IMR-90 (cell line): ENCODE data around the gene LRPAP1. TPM values are rescaled to one million over a fixed set of nuclear protein-coding genes. Genes with fewer than 3 reads are reported as not detected.

Experiments
- ATAC-seq: fragments of 200-7000 bp; cut with Tn5 transposase; 2 replicates; pipeline ENCODE4 v1.9.1; 2020; ENCODE audit warnings: low read depth, mild to moderate bottlenecking, moderate library complexity
- BruUV-seq: library from RNA; stranded (reverse); fragments of 400-500 nt; replicated peaks from 2 replicates; lab custom pipeline; 2021; lab: Mats Ljungman, UMichigan
- CTCF ChIA-PET: fragments of 300-600 bp; formaldehyde crosslinking; extraction: SDS; loops from one replicate; lab custom pipeline; 2021; ENCODE audit warnings: antibody characterized with exemption; lab: Yijun Ruan, JAX
- POLR2A ChIA-PET: fragments of 300-600 bp; sonication (Branson Sonifier 250); formaldehyde crosslinking; loops from one replicate; lab custom pipeline; 2022; ENCODE audit warnings: antibody characterized with exemption; ENCODE audit not compliant: unreplicated experiment; lab: Charles Lee
- DNase-seq: peaks from one replicate; pipeline ENCODE4 v3.0.0; 2013
- H2AFZ ChIP-seq: replicated peaks from 2 replicates; pipeline ENCODE3; 2013; ENCODE audit warnings: low read length, mild to moderate bottlenecking; ENCODE audit not compliant: poor library complexity
- H2AK5ac ChIP-seq: 2 replicates; pipeline ENCODE4 v1.6.1; 2013; ENCODE audit warnings: low read depth, low read length, inconsistent platforms
- H2AK9ac ChIP-seq: replicated peaks from 2 replicates; pipeline ENCODE3; 2013; ENCODE audit warnings: mild to moderate bottlenecking, low read depth, low read length, moderate library complexity; ENCODE audit not compliant: poor library complexity
- H2BK120ac ChIP-seq: 2 replicates; pipeline ENCODE4 v1.6.1; 2013; ENCODE audit warnings: low read depth, low read length, inconsistent platforms
- H2BK15ac ChIP-seq: 3 replicates; pipeline ENCODE4 v1.6.1; 2013; ENCODE audit warnings: low read depth, low read length, inconsistent platforms
- H2BK20ac ChIP-seq: 2 replicates; pipeline ENCODE4 v1.6.1; 2013; ENCODE audit warnings: low read depth, mild to moderate bottlenecking, inconsistent platforms, low read length, moderate library complexity
- H2BK5ac ChIP-seq: 2 replicates; pipeline ENCODE4 v1.6.1; 2013; ENCODE audit warnings: mild to moderate bottlenecking, low read depth, low read length, inconsistent platforms; ENCODE audit not compliant: poor library complexity, severe bottlenecking
- H3K14ac ChIP-seq: replicated peaks from 2 replicates; pipeline ENCODE4 v1.6.1; 2013; ENCODE audit warnings: low read depth, low read length, inconsistent platforms
- H3K18ac ChIP-seq: 2 replicates; pipeline ENCODE4 v1.6.1; 2013; ENCODE audit warnings: low read depth, low read length, control low read depth
- H3K23ac ChIP-seq: 2 replicates; pipeline ENCODE4 v1.6.1; 2013; ENCODE audit warnings: low read depth, low read length, inconsistent platforms
- H3K27ac ChIP-seq: 2 replicates; pipeline ENCODE4 v1.5.1; 2013; ENCODE audit warnings: mild to moderate bottlenecking, control low read depth, low read length; ENCODE audit not compliant: insufficient read depth
- H3K27me3 ChIP-seq: 2 replicates; pipeline ENCODE4 v1.6.1; 2013; ENCODE audit warnings: low read length; ENCODE audit not compliant: control insufficient read depth, insufficient read depth
- H3K36me3 ChIP-seq: 2 replicates; pipeline ENCODE4 v1.6.1; 2013; ENCODE audit warnings: low read length, mixed read lengths; ENCODE audit not compliant: control insufficient read depth, insufficient read depth
- H3K4ac ChIP-seq: 2 replicates; pipeline ENCODE4 v1.6.1; 2013; ENCODE audit warnings: low read depth, low read length, inconsistent platforms
- H3K4me1 ChIP-seq: 2 replicates; pipeline ENCODE4 v1.6.1; 2013; ENCODE audit warnings: low read length, mixed read lengths; ENCODE audit not compliant: control insufficient read depth, insufficient read depth
- H3K4me2 ChIP-seq: 2 replicates; pipeline ENCODE4 v1.6.1; 2013; ENCODE audit warnings: low read depth, mild to moderate bottlenecking, control low read depth, low read length, moderate library complexity
- H3K4me3 ChIP-seq: 2 replicates; pipeline ENCODE4 v1.5.1; 2013; ENCODE audit warnings: low read depth, mild to moderate bottlenecking, control low read depth, low read length, moderate library complexity; ENCODE audit not compliant: insufficient read depth
- H3K56ac ChIP-seq: 2 replicates; pipeline ENCODE4 v1.6.1; 2013; ENCODE audit warnings: low read length, inconsistent platforms; ENCODE audit not compliant: insufficient read depth; ENCODE audit errors: extremely low read depth
- H3K79me1 ChIP-seq, 2 experiments: 2 replicates each; pipeline ENCODE4 v1.6.1; 2013; ENCODE audit warnings: low read length in 2 of 2, inconsistent platforms in 1 of 2, low read depth in 1 of 2
- H3K9ac ChIP-seq: 2 replicates; pipeline ENCODE4 v1.6.1; 2013; ENCODE audit warnings: low read depth, low read length, control low read depth
- H3K9me1 ChIP-seq: 2 replicates; pipeline ENCODE4 v1.6.1; 2013; ENCODE audit warnings: low read length, inconsistent platforms; ENCODE audit not compliant: insufficient read depth
- H3K9me3 ChIP-seq: 2 replicates; pipeline ENCODE4 v1.6.1; 2013; ENCODE audit warnings: low read length; ENCODE audit not compliant: control insufficient read depth, insufficient read depth
- H4K20me1 ChIP-seq: 2 replicates; pipeline ENCODE4 v1.6.1; 2013; ENCODE audit warnings: low read length, inconsistent platforms; ENCODE audit not compliant: insufficient read depth
- H4K5ac ChIP-seq: 2 replicates; pipeline ENCODE4 v1.6.1; 2013; ENCODE audit warnings: mild to moderate bottlenecking, low read depth, low read length, control low read depth
- H4K8ac ChIP-seq, 2 experiments: 2 replicates each; pipeline ENCODE4 v1.6.1; 2013; ENCODE audit warnings: low read depth in 2 of 2, low read length in 2 of 2, control low read depth in 1 of 2, inconsistent platforms in 1 of 2
- H4K91ac ChIP-seq: 2 replicates; pipeline ENCODE4 v1.6.1; 2013; ENCODE audit warnings: low read depth, low read length, inconsistent platforms; ENCODE audit not compliant: insufficient read depth
- BHLHE40 ChIP-seq: fragments of 150-350 bp; IDR thresholded peaks from 2 replicates; pipeline ENCODE4 v1.6.1; 2016; ENCODE audit warnings: mild to moderate bottlenecking, low read depth, low read length
- CEBPB ChIP-seq: IDR thresholded peaks from 2 replicates; pipeline ENCODE4 v1.6.1; 2012; ENCODE audit warnings: low read depth, low read length, improper control_type of control experiment
- CHD1 ChIP-seq: IDR thresholded peaks from 2 replicates; pipeline ENCODE4 v1.6.1; 2012; ENCODE audit warnings: low read depth, low read length, improper control_type of control experiment
- FOS ChIP-seq: fragments of 150-350 bp; IDR thresholded peaks from 2 replicates; pipeline ENCODE4 v1.6.1; 2016; ENCODE audit warnings: low read depth, low read length
- MAFK ChIP-seq: IDR thresholded peaks from 2 replicates; pipeline ENCODE4 v1.6.1; 2012; ENCODE audit warnings: low read depth, low read length, improper control_type of control experiment
- MAZ ChIP-seq: IDR thresholded peaks from 2 replicates; pipeline ENCODE4 v1.6.1; 2012; ENCODE audit warnings: low read depth, mild to moderate bottlenecking, low read length, improper control_type of control experiment, moderate library complexity, borderline replicate concordance
- MXI1 ChIP-seq: IDR thresholded peaks from 2 replicates; pipeline ENCODE4 v1.6.1; 2012; ENCODE audit warnings: low read depth, mild to moderate bottlenecking, low read length, moderate library complexity, borderline replicate concordance
- NFE2L2 ChIP-seq: fragments of 150-350 bp; IDR thresholded peaks from 2 replicates; pipeline ENCODE4 v1.6.1; 2016; ENCODE audit warnings: low read depth, mild to moderate bottlenecking, low read length
- POLR2A ChIP-seq: IDR thresholded peaks from 2 replicates; pipeline ENCODE4 v1.6.1; 2012; ENCODE audit warnings: mild to moderate bottlenecking, low read depth, low read length
- RAD21 ChIP-seq: IDR thresholded peaks from 2 replicates; pipeline ENCODE4 v1.6.1; 2012; ENCODE audit warnings: low read length, improper control_type of control experiment
- RCOR1 ChIP-seq: IDR thresholded peaks from 2 replicates; pipeline ENCODE4 v1.6.1; 2012; ENCODE audit warnings: mild to moderate bottlenecking, low read length, improper control_type of control experiment; ENCODE audit not compliant: insufficient replicate concordance
- RFX5 ChIP-seq: IDR thresholded peaks from 2 replicates; pipeline ENCODE4 v1.8.0; 2012; ENCODE audit warnings: low read depth, mild to moderate bottlenecking, low read length, moderate library complexity
- SMC3 ChIP-seq: fragments of 150-350 bp; IDR thresholded peaks from 2 replicates; pipeline ENCODE4 v1.6.1; 2016; ENCODE audit warnings: low read depth, mild to moderate bottlenecking, antibody characterized with exemption, low read length, moderate library complexity
- whole genome bisulfite sequencing, 2 experiments: methylation state at CpG; one replicate each; pipeline versions ENCODE4 v1.1.5 to v1.1.7; 2013; ENCODE audit warnings: missing lambda C conversion rate in 2 of 2; ENCODE audit not compliant: insufficient read length in 1 of 2; ENCODE audit errors: extremely low coverage in 2 of 2; 5-methylcytosine and 5-hydroxymethylcytosine counted together
- dilution Hi-C: fragments of 300-500 bp; cut with HindIII; formaldehyde crosslinking; loops from one replicate; pipeline ENCODE4 v1.14.3; 2018; ENCODE audit warnings: low sequenced_read_pairs; ENCODE audit not compliant: unreplicated experiment
- in situ Hi-C: fragments of 300-500 bp; cut with MboI; formaldehyde crosslinking; loops from 3 replicates; pipeline ENCODE4 v1.14.3; 2019; ENCODE audit warnings: low sequenced_read_pairs, inconsistent platforms, mixed read lengths
- intact Hi-C: fragments of 100-400 bp; cut with micrococcal nuclease; formaldehyde crosslinking; loops from 2 replicates; pipeline ENCODE4 v1.10.0; 2022
- polyA plus RNA-seq, 3 experiments: library from polyadenylated mRNA; depleted of rRNA; stranded (reverse); fragments of >200 nt; gene quantifications; 2 replicates each; pipeline ENCODE4 v1.2.3, GENCODE V29; 2012; ENCODE audit warnings: low replicate concordance in 1 of 3
- total RNA-seq: library from RNA; depleted of rRNA; stranded (reverse); fragments of >200 nt; gene quantifications from 2 replicates; pipeline ENCODE4 v1.2.3, GENCODE V29; 2012
- TF ChIP-seq, protein P1 (sequence below): conservative IDR thresholded peaks from 2 replicates; pipeline ENCODE4 v1.5.1; 2012; ENCODE audit warnings: mild to moderate bottlenecking, low read depth, low read length, improper control_type of control experiment
- TF ChIP-seq, protein P2 (sequence below): fragments of 150-350 bp; IDR thresholded peaks from 2 replicates; pipeline ENCODE4 v1.6.1; 2016; ENCODE audit warnings: low read depth, mild to moderate bottlenecking, low read length, moderate library complexity, borderline replicate concordance
- TF ChIP-seq, protein P3 (sequence below): fragments of 150-350 bp; IDR thresholded peaks from 2 replicates; pipeline ENCODE4 v1.6.1; 2017; ENCODE audit warnings: mild to moderate bottlenecking, antibody characterized with exemption, low read length, low read depth

The LRPAP1 gene
- total and polyA plus RNA-seq, 2 of the 4 experiments (the other 2 are of a cell fraction): 135 to 175 TPM

DNA sequence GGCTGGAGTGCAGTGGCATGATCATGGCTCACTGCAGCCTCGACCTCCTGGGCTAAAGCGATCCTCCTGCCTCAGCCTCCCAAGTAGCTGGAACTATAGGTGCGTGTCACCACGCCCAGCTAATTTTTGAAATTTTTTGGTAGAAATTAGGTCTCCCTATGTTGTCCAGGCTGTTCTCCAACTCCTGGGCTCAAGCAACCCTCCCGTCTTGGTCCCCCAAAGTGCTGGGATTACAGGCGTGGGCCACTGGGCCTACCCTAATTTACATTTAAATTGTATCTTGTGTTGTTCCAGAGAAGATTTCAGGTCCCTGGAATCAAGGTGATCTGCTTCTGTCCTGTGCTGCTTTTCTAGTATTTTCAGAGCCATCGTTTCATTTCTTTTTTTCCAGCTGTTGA lies 1.2 kb upstream of the LRPAP1 start:
- H4K5ac ChIP-seq: no peak overlapping the region
- H2BK120ac ChIP-seq: no peak overlapping the region
- DNase-seq (no peak), ATAC-seq (no peak)
- H3K36me3 ChIP-seq: peaks cover 6% of the 10 kb centered on the region; the same call in 1 of the 2 replicates
- no peak overlapping the region for H2BK15ac ChIP-seq
- no CpG with 5 or more reads among the region's 7 CpGs for WGBS, 2 experiments
- intact Hi-C loops (no loop called here), in situ Hi-C loops (no loop called here), dilution Hi-C loops (no loop called here)
- no peak overlapping the region for H4K91ac ChIP-seq
- no peaks in the 10 kb centered on the region for H3K9me1 ChIP-seq
- no peak overlapping the region for H3K23ac ChIP-seq
- no peak overlapping the region for H2AK9ac ChIP-seq
- H2AK5ac ChIP-seq: no peak overlapping the region
- H3K9ac ChIP-seq: no peak overlapping the region
- no peak overlapping the region for H3K56ac ChIP-seq
- H4K20me1 ChIP-seq: peaks cover 20% of the 10 kb centered on the region
- H2AFZ ChIP-seq: no peak overlapping the region
- BruUV-seq: no TSS peak
- peaks cover 10% of the 10 kb centered on the region for H3K4me1 ChIP-seq
- no peak overlapping the region for H2BK5ac ChIP-seq
- no peak overlapping the region for H3K4me3 ChIP-seq
- ChIA-PET POLR2A (no interaction called here), CTCF (no interaction called here)
- no peak overlapping the region for H3K18ac ChIP-seq
- H3K4me2 ChIP-seq: no peak overlapping the region
- H3K14ac ChIP-seq: no peak overlapping the region
- H3K27me3 ChIP-seq: peaks cover 5% of the 10 kb centered on the region; the same call in 1 of the 2 replicates
- no peak overlapping the region for H2BK20ac ChIP-seq
- H3K9me3 ChIP-seq: 0 out of 2 replicates have a peak, but pooled peaks cover 2% of the 10 kb centered on the region
- H3K4ac ChIP-seq: no peak overlapping the region
- H4K8ac ChIP-seq: no peak overlapping the region
- H3K27ac ChIP-seq: no peak overlapping the region
- H3K79me1 ChIP-seq: peaks cover 15 to 30% of the 10 kb centered on the region in 2 experiments; a peak in 3 of 4 replicates
- TF ChIP-seq MAZ (no peak), MAFK (no peak), FOS (no peak), RAD21 (no peak), RCOR1 (no peak), CEBPB (no peak), MXI1 (no peak), SMC3 (no peak), RFX5 (no peak), NFE2L2 (no peak), POLR2A (no peak), BHLHE40 (no peak), CHD1 (no peak)
- TF ChIP-seq, protein P1, sequence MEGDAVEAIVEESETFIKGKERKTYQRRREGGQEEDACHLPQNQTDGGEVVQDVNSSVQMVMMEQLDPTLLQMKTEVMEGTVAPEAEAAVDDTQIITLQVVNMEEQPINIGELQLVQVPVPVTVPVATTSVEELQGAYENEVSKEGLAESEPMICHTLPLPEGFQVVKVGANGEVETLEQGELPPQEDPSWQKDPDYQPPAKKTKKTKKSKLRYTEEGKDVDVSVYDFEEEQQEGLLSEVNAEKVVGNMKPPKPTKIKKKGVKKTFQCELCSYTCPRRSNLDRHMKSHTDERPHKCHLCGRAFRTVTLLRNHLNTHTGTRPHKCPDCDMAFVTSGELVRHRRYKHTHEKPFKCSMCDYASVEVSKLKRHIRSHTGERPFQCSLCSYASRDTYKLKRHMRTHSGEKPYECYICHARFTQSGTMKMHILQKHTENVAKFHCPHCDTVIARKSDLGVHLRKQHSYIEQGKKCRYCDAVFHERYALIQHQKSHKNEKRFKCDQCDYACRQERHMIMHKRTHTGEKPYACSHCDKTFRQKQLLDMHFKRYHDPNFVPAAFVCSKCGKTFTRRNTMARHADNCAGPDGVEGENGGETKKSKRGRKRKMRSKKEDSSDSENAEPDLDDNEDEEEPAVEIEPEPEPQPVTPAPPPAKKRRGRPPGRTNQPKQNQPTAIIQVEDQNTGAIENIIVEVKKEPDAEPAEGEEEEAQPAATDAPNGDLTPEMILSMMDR: no peak
- TF ChIP-seq, protein P2, sequence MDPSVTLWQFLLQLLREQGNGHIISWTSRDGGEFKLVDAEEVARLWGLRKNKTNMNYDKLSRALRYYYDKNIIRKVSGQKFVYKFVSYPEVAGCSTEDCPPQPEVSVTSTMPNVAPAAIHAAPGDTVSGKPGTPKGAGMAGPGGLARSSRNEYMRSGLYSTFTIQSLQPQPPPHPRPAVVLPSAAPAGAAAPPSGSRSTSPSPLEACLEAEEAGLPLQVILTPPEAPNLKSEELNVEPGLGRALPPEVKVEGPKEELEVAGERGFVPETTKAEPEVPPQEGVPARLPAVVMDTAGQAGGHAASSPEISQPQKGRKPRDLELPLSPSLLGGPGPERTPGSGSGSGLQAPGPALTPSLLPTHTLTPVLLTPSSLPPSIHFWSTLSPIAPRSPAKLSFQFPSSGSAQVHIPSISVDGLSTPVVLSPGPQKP: no peak
- TF ChIP-seq, protein P3, sequence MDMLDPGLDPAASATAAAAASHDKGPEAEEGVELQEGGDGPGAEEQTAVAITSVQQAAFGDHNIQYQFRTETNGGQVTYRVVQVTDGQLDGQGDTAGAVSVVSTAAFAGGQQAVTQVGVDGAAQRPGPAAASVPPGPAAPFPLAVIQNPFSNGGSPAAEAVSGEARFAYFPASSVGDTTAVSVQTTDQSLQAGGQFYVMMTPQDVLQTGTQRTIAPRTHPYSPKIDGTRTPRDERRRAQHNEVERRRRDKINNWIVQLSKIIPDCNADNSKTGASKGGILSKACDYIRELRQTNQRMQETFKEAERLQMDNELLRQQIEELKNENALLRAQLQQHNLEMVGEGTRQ: no peak
